Lung (tissue), 12 donors: ENCODE data around the gene CORO1A. TPM values are rescaled to one million over a fixed set of nuclear protein-coding genes. Genes with fewer than 3 reads are reported as not detected.
"Not testable (repeated sequence)": the region's sequence is repeated elsewhere in the genome, so short reads cannot be mapped to it uniquely, and the experiment has no call there.

Source experiments
- ATAC-seq: fragments of 200-7000 bp; cut with Tn5 transposase; one replicate; pipeline ENCODE4 v1.9.1; 2020; ENCODE audit warnings: moderate number of reproducible peaks; ENCODE audit not compliant: insufficient read depth, low FRiP score
- DNase-seq, 3 donors: peaks; one replicate each; pipeline ENCODE4 v3.0.0-alpha.2; 2013 to 2017
- H3K27ac ChIP-seq, 2 donors: one replicate each; pipeline ENCODE4 v1.5.1; 2013; ENCODE audit warnings: mild to moderate bottlenecking in 2 of 2, moderate library complexity in 2 of 2, control low read depth in 1 of 2, inconsistent platforms in 1 of 2, low read depth in 1 of 2, low read length in 1 of 2
- H3K27me3 ChIP-seq, 3 donors: one replicate each; pipeline ENCODE4 v1.5.1; 2013; ENCODE audit warnings: low read length in 2 of 3; ENCODE audit not compliant: control insufficient read depth in 3 of 3, insufficient read depth in 3 of 3
- H3K36me3 ChIP-seq, 4 donors: one replicate each; pipeline ENCODE4 v1.5.1; 2013; ENCODE audit warnings: low read length in 4 of 4, mild to moderate bottlenecking in 1 of 4, moderate library complexity in 1 of 4; ENCODE audit not compliant: control insufficient read depth in 4 of 4, insufficient read depth in 4 of 4
- H3K4me1 ChIP-seq, 5 donors: one replicate each; pipeline ENCODE4 v1.5.1; 2013; ENCODE audit warnings: low read length in 5 of 5, mild to moderate bottlenecking in 2 of 5, moderate library complexity in 1 of 5; ENCODE audit not compliant: control insufficient read depth in 5 of 5, insufficient read depth in 5 of 5
- H3K4me3 ChIP-seq: one replicate; pipeline ENCODE4 v1.5.1; 2013; ENCODE audit warnings: mild to moderate bottlenecking, control low read depth, moderate library complexity
- H3K9ac ChIP-seq, 2 donors: one replicate each; pipeline ENCODE4 v1.5.1; 2013; ENCODE audit warnings: low read length in 2 of 2, control low read depth in 1 of 2; ENCODE audit not compliant: insufficient read depth in 1 of 2
- H3K9me3 ChIP-seq, 4 donors: one replicate each; pipeline ENCODE4 v1.5.1; 2013; ENCODE audit warnings: low read length in 3 of 4, mild to moderate bottlenecking in 1 of 4, moderate library complexity in 1 of 4; ENCODE audit not compliant: control insufficient read depth in 4 of 4, insufficient read depth in 3 of 4
- CTCF ChIP-seq: IDR thresholded peaks from 2 replicates; pipeline ENCODE4 v1.5.1; 2012; ENCODE audit warnings: mild to moderate bottlenecking; ENCODE audit errors: control extremely low read depth, extremely low read depth
- WGBS, 2 donors: extraction: QIAGEN DNeasy Blood & Tissue Kit; methylation state at CpG; one replicate each; pipeline ENCODE4 v1.1.7; 2013; 5-methylcytosine and 5-hydroxymethylcytosine counted together
- polyA plus RNA-seq, 2 donors: library from polyadenylated mRNA; stranded (reverse); fragments of 200-250 nt; gene quantifications; one replicate each; pipeline ENCODE4 v1.2.1, GENCODE V29; 2013
- total RNA-seq, 2 donors: library from RNA; depleted of rRNA in 1 of 2; stranded (reverse); fragments of >200 nt in 1 of 2; gene quantifications; one replicate each; pipeline ENCODE4 v1.2.1, GENCODE V29; 2014 to 2021
- donor health status: control.
- donor health status: control.
- donor health status: Bipolar disorder and iron deficiency.
- donor health status: healthy.
- donor health status: DM: yes; HTN: yes; CAD: no.

Gene CORO1A
- total and polyA plus RNA-seq, 4 donors, result 41.8 to 419 (median 95.5) TPM

GRCh38 chr16:30187971-30188561, 4.7 kb downstream of the CORO1A start:
- 92 to 95% methylated on average over 22 to 23 of the region's 23 CpGs for WGBS, 2 donors
- no peak for ATAC-seq
- TF ChIP-seq CTCF, result no peak
- DNase-seq, result no peak
- H3K9me3 ChIP-seq, result no peaks in the 10 kb centered on the region
- H3K4me1 ChIP-seq, result peaks cover 0 to 10% (median 5%) of the 10 kb centered on the region in 5 donors
- no peaks in the 10 kb centered on the region for H3K27me3 ChIP-seq
- H3K9ac ChIP-seq, result no peak overlapping the region
- peaks cover 0 to 4% (median 0%) of the 10 kb centered on the region in 4 donors for H3K36me3 ChIP-seq
- H3K4me3 ChIP-seq, result no peak overlapping the region
- no peak overlapping the region for H3K27ac ChIP-seq

DNA sequence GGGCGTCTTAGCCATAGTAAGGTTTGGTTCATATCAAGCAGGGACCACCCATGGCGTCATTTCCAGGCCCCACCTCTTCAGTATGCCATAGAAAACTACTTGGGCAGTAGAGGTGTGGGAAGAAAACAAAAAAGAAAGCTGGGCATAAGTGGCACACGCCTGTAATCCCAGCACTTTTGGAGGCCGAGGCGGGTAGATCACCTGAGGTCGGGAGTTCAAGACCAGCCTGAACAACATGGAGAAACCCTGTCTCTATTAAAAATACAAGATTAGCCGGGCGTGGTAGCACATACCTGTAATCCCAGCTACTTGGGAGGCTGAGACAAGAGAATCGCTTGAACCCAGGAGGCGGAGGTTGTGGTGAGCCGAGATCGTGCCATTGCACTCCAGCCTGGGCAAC, 7.8 kb downstream of the CORO1A start:
- not testable (repeated sequence) for H3K4me3 ChIP-seq, H3K36me3 ChIP-seq, H3K27me3 ChIP-seq, ATAC-seq, H3K4me1 ChIP-seq, H3K9ac ChIP-seq, H3K27ac ChIP-seq, DNase-seq, H3K9me3 ChIP-seq
- 94 to 97% methylated on average over 3 to 4 of the region's 12 CpGs for WGBS, 2 donors

- H3K9me3 ChIP-seq, DNase-seq, H3K4me3 ChIP-seq, H3K27me3 ChIP-seq, H3K36me3 ChIP-seq, H3K4me1 ChIP-seq, H3K9ac ChIP-seq, H3K27ac ChIP-seq: not testable (repeated sequence)
- no CpG with 5 or more reads among the region's 21 CpGs for WGBS, 2 donors
- ATAC-seq, result peak; percentile 9
These were observed 9.7 kb downstream of the CORO1A start for GRCh38 chr16:30193098-30193497.

GRCh38 chr16:30193615-30194014, 10.2 kb downstream of the CORO1A start, which contains the start of the genes BOLA2B and SLX1A:
Gene BOLA2B (minus strand): TSS chr16:30193666. CDS start chr16:30193595, 71 bp downstream.
Gene SLX1A (plus strand): TSS chr16:30193875. CDS start chr16:30194085, 210 bp downstream.
- not testable (repeated sequence) for H3K4me1 ChIP-seq, H3K36me3 ChIP-seq, H3K9ac ChIP-seq, H3K27me3 ChIP-seq, H3K4me3 ChIP-seq, H3K9me3 ChIP-seq, DNase-seq
- WGBS, 2 donors, result no CpG with 5 or more reads among the region's 34 CpGs
- peak; percentile 96 for ATAC-seq
- H3K27ac ChIP-seq, result peak within 1 kb of the TSS in 1 of 2 donors; percentile 29

DNA sequence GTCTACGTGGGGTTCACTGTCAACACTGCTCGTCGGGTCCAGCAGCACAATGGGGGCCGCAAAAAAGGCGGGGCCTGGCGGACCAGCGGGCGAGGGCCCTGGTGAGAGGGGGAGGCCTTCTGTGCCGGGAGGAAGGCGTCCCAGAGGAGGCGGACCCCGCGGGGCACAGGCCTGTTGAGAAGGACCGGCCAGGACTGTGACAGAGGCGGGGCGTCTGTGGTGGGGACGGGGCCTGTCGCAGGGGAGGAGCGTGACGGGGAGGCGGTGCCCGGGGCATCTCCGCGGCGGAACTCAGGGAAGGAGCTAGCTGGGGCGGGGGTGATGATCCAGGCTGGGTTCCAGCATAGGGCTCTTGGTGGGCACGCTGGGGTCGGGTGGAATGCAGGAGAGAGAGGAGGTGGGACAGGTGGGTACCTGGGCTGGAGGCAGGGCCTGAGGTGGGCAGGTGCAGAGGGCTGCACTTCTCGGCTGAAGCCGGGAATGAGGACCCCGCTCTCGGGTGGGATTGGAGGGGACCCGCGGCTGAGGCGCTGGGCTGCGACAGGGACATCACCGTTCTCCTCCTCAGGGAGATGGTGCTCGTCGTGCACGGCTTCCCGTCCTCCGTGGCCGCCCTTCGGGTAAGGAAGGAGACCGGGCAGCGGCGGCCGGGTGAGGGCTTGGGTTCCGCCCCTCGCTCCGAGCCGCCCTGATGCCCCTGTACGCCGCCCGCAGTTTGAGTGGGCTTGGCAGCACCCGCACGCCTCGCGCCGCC, 10.9 kb downstream of the CORO1A start:
- H3K27ac ChIP-seq, result peak overlapping the region in 1 of 2 donors; percentile 29
- H3K4me1 ChIP-seq, H3K4me3 ChIP-seq, H3K9me3 ChIP-seq, H3K27me3 ChIP-seq, H3K9ac ChIP-seq, DNase-seq, H3K36me3 ChIP-seq: not testable (repeated sequence)
- 3 to 4% methylated on average over 16 to 18 of the region's 60 CpGs for WGBS, 2 donors
- peak; percentile 84 for ATAC-seq

DNA sequence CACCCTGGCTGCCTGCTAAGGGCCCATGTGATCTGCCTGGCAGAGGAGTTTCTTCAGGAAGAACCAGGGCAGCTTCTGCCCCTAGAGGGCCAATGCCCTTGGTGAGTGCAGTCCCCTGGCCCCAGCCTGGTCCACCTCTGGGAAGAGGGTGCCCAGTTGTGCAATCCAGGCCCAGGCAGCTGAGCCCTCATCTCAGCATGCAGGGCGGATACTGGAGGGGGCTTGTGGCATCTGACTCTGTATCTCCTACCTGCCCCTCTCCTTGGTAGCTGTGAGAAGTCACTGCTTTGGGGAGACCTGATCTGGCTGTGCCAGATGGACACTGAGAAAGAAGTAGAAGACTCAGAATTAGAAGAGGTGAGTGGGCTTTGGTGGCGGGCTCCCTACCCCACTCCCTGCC, 13.6 kb downstream of the CORO1A start:
- ATAC-seq, H3K27me3 ChIP-seq, H3K4me3 ChIP-seq, H3K36me3 ChIP-seq, H3K27ac ChIP-seq, H3K9me3 ChIP-seq, DNase-seq, H3K9ac ChIP-seq, H3K4me1 ChIP-seq: not testable (repeated sequence)
- 85 to 92% methylated on average over 1 of the region's 2 CpGs for WGBS, 2 donors

DNA sequence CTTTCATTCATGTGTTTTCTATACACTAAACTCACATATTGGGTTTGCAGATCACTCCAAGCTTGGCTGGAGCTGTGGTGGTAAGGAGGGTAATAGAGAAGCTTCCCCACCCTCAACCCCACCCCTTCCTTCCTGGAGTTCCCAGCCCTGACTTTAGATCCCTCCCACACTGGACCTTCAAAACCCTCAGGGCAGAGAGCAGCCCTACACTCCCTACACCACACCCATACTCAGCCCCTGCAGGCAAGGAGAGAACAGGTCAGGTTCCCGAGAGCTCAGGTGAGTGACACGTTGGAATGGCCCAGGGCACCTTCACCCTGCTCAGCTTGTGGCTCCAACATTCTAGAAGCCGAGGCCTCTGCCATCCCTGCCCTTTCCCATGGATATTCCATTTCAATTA, 15.6 kb downstream of the CORO1A start, which contains the start of gene SULT1A3:
Gene SULT1A3 (plus strand): TSS at position 207 of the 400 bp plus-strand sequence. CDS start 1,474 bp downstream, outside the sequence.
- H3K27me3 ChIP-seq, H3K4me3 ChIP-seq, H3K27ac ChIP-seq, H3K4me1 ChIP-seq, H3K9me3 ChIP-seq, H3K9ac ChIP-seq, DNase-seq, H3K36me3 ChIP-seq: not testable (repeated sequence)
- peak; percentile 14 for ATAC-seq
- WGBS, 2 donors, result no CpG with 5 or more reads among the region's 3 CpGs
